NCI-H510A treated with DMSO at 0.1 percent for 48 hours (cell line): ENCODE measurements around the gene SETD1A.
"Not testable (repeated sequence)": the region's sequence is repeated elsewhere in the genome, so short reads cannot be mapped to it uniquely, and the experiment has no call there.

Source experiments
- DNase-seq: peaks from one replicate; lab custom pipeline; 2025; lab: John Stamatoyannopoulos, UW

The SETD1A gene

DNA sequence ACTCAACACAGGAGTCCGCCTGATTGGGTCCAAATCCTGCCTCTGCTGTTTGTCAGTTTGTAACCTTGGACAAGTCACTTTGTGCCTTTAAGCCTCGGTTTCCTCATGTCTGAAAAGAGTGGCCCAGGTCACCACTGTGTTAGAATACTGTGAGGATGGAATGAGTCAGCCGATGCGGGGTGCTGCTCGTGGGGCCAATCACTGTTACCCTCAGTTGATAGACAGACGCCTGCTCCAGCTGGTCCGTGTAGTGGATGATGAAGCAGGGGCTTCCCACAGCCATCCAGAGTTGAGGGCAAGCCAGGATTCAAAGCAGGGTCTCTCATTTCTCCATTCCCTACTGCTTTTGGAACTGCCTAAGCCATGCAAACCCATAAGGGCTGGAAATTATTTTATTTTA, 28.4 kb upstream of the SETD1A start:
- no peak for DNase-seq

DNA sequence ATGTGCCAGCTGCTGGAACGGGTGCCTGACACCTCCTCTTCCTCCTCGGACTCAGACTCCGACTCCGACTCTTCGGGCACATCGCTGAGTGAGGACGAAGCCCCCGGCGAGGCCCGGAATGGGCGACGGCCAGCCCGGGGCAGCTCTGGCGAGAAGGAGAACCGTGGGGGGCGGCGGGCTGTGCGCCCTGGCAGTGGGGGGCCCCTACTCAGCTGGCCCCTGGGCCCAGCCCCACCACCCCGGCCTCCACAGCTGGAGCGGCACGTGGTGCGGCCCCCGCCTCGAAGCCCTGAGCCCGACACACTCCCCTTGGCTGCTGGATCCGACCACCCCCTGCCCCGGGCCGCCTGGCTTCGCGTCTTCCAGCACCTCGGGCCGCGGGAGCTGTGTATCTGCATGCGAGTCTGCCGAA, 27.4 kb upstream of the SETD1A start:
- DNase-seq = no peak

DNA sequence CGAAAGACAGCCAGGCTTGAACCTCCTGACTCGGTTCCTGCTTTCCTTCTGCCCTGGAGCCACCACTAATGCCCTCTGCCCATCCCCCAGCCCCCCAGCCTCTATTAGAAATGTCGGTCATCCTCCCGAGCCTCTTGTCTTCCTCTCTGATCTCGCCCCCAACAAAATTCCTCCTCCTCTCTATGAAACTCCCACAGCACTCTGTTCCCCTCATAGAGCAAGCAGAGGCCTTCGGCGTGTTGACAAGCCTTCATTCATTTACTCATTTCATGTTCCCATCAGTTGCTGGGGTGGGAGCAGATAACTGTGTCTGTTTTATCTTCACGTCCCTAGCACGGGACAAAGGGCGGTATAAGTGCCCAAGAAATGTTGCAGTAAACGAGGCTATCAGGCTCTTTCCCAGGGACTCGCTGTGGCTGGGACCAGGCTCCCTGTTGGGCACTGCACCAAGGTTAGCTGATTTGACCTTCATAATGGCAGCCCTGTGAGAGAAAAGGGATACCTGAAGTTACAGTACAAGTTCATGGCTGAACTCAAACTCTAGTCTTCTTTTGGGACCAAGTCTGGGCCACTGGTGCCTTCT, 26.4 kb upstream of the SETD1A start:
- DNase-seq = no peak

DNA sequence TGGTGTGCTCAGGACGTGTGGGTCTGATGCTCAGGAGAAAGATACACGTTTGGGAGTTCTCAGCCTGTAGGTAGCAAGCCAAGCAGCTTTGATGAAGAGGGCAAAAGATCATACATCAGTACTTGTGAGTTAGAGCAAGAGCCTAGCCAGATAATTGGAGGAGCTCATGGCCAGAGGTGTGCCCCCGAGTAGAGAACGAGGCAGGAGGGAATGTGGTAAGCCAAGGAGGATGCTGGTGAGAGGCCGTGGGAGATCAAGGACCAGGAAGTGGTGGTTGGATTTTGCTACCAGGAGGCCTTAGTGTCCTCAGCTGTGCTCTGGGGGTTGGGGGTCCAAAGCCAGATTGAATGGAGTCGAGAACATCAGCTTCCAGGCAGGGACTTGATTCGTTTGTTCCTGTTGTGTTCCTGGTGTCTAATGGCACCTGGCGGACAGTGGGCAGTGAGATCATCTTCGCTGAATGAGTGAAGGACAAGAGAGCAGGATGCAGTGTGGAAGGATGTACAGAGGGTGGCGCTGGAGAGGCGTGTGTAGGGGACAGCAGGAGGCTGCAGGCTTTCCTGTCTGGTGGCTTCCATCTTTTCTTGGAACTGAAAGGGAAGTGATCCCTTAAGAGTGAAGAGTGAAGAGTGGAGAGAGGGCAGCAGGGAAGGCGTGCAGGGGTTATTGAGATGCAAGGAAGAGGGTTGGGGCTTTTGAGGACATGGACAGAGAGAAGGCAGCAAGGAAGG, 22.6 kb upstream of the SETD1A start:
- peak; percentile 21 for DNase-seq

DNA sequence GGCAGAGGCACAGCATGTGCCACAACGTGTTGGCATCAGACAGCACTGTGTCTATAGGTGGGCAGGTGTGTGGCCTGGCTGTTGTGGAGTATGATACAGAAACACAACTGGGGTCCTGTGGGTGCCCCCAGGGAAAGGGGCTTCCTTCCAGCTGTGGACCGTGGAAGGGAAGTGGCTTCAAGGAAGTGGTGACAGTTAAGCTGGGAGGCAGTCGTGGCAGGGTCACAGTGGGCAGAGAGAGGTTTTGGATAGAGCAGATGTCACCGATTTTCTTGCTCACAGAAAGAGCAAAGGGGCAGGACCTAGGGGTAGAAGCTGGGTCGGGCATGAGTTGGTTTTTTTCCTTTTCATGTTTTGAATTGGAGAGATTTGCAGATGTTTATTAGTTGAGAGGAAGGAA, 19.9 kb upstream of the SETD1A start:
- no peak for DNase-seq

DNA sequence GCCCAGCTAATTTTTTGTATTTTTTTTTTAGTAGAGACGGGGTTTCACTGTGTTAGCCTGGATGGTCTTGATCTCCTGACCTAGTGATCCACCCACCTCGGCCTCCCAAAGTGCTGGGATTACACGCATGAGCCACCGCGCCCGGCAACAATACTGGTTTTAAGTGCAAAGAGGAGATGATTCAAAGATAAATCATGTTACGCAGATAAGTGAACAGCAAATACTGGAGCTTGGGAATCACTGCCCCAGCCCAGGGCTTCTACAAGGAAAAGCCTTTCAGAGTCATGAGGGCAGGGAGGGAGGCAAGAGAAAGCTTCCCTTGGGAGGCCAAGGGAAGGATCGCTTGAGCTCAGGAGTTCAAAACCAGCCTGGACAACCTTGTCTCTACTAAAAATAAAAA, 18.0 kb upstream of the SETD1A start:
- DNase-seq = not testable (repeated sequence)

DNA sequence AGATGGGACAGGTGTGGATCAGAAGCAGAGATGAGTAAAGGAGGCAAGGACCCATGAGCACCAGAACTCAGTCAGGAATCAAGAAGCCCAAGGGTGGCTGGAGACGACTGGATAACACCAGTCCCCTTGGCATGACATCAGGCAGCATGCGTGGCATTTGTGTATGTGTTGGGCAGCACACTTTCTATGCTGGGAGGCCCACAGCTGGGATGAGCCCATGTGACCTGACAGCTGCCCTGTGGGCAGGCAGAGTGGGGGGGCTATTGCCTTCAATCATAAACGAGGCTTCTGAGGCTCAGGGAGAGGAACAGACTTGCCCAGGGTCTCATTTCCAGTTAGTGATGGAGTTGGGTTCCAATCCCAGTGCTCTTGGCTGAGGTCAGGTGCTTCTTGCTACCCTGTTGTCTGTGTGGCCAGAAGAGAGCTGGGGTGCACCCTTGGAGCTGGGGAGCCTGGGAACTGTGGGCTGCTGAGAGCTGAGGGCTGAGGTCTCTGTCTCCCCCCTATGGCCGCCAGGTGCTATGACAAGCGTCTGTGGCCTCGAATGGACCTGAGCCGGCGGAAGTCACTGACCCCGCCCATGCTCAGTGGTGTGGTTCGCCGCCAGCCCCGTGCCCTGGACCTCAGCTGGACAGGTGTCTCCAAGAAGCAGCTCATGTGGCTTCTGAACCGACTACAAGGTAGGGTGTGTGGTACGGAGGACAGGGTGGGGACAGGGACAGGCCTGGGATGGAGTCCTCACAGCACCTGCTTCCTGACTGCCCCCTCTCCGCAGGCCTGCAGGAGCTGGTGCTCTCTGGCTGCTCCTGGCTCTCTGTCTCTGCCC, 15.7 kb upstream of the SETD1A start:
- peak; percentile 74 for DNase-seq

DNA sequence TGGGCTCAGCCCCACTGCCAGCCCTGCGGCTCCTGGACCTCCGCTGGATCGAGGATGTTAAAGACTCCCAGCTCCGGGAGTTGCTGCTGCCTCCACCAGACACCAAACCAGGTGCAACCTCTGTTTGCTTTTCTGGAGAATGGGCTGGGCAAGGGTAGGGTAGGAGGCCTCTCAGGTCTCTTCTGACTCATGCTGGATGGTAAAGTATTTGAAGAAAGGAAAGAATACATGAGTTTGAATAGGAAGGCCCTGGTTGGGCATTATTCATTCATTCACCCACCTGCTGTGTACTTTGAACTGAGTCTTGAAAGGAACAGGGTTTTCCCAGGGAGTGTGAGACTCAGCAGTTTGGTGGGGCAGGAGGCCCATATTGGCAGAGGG, 15.1 kb upstream of the SETD1A start:
- DNase-seq = no peak

DNA sequence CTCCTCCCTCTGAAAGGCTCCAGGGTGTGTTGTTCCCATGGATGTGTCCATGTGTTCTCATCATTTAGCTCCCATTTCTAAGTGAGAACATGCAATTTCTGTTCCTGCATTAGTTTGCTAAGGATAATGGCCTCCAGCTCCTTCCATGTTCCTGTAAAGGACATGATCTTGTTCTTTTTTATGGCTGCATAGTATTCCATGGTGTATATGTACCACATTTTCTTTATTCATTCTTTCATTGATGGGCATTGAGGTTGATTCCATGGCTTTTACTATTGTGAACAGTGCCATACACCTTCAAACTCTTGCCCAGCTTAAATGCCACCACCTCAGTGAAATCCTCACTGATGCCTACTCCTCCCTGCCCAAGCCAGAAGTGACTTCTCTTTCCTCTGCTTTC, 13.2 kb upstream of the SETD1A start:
- DNase-seq = no peak

DNA sequence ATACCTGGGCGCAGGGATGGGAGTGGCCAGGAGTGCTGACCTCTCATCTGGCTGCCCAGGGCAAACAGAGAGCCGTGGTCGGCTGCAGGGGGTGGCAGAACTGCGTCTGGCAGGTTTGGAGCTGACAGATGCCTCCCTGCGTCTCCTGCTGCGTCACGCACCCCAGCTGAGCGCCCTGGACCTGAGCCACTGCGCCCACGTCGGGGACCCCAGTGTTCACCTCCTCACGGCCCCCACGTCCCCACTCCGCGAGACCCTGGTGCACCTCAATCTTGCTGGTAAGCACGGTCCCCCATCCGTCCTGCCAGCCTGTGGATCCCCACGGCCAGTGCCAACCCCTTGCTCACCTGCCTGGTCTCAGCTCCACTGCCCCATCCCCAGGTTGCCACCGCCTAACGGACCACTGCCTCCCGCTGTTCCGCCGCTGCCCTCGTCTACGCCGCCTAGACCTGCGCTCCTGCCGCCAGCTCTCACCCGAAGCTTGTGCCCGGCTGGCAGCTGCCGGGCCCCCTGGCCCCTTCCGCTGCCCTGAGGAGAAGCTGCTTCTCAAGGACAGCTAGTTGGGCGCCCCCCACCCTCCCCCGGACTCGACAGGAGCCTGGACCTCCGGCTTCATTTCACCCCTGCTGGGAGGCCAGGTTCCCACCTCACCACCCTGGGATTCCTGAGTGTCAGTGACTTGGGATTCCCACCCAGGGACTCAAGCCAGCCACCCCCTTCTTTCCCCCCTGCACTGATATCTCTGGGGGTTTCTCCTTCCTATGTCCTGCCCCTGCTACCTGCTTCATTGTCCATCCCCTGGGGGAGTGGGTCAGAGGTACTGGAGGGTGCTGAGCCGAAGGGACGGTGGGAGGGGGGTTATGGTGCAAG, 10.6 kb upstream of the SETD1A start:
- DNase-seq = no peak

DNA sequence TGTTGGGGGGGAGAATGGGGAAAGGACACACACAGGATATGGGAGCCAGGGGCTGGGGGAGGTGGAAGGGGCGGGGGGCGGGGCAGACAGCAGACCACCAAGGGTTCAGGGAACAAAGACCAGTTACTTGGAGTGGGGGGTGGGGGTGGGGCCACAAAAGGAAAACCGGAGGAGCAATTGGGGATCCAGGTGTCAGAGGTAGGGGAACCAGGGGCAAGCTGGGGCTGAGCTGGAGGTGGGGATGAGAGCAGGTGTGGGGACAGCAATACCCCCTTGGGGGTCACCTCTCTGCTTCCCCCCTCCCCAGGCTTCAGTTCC, 10.1 kb upstream of the SETD1A start:
- no peak for DNase-seq

DNA sequence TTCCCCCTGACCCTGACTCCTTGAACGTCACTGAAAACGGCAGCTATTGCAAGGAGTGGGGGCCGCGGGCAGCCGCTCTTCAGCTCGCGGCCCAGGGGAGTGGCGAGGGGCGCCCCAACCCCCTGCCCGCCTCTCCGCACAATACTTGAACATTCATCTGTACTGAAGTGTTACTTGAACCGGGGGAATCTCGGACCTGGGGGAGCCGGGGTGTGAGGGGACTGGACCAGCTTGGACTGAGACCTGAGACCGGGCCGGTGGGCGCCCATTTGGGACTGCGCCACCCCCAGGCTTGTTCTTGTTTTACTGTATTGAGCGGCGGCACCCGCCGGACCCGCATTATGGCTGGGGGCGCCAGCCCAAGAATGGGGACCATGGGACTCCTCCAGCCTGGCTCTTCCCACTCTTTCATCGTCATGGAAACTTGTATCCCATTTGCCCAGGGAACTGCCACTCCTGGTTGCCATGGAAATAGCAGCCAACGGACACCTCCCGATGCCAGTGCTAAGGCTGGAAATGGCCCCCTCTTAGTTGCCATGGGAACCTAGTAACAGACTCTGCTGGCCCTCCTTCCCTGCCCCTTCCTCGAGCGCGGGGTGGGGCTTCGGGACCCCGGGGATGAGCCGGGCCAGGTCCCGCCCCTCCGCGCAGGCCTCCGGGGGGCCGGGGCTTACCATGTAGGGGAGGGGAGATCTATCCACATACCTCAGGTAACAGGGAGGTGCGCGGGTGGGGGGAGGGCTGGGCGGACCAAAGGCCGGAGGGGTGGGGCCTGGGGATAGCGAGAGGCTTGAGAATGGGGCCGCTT, 9.5 kb upstream of the SETD1A start:
- no peak for DNase-seq

DNA sequence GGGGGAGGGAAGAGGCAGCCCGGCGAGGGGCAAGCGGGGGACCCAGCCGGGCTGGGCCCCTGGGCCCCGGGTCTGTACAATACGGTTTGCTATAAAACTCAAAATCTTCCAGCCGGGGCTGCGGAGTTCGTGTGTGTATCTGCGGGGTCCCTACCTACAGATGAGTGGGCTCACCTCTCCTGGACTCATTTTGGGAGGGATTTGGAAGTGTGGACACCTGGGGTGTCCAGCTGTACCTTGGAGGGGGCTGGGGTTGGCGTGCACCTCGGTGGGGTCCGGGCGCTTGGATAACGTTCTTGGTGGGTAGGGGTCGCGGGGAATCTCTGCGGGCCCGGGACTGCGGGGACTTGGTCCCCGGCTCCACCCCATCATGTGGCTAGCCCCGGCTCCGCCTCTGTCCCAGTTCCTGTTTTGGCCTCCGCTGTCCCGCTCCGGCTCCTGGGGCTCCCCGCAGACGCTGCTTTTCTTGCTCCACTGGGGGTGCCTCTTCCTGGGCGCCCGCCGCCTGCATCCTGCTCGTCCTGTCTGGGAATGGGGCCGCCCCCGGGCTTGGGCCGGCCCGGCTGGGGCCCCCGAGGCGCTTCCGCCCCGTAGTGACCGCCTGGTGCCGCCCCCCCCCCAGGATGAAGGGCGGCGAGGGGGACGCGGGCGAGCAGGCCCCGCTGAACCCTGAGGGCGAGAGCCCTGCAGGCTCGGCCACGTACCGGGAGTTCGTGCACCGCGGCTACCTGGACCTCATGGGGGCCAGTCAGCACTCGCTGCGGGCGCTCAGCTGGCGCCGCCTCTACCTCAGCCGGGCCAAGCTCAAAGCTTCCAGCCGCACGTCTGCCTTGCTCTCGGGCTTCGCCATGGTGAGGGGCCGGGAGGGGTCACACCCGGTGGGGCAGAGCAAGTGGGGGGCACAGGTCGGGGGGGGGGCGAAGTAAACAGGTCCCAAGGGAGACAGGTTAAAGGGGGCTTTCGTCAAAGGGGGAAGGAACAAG, 8.6 kb upstream of the SETD1A start, which contains the start of gene ORAI3:
Gene ORAI3 (plus strand): TSS at position 402 of the 983 bp plus-strand sequence. CDS start 222 bp downstream, at position 624.
- DNase-seq = peak; percentile 29

DNA sequence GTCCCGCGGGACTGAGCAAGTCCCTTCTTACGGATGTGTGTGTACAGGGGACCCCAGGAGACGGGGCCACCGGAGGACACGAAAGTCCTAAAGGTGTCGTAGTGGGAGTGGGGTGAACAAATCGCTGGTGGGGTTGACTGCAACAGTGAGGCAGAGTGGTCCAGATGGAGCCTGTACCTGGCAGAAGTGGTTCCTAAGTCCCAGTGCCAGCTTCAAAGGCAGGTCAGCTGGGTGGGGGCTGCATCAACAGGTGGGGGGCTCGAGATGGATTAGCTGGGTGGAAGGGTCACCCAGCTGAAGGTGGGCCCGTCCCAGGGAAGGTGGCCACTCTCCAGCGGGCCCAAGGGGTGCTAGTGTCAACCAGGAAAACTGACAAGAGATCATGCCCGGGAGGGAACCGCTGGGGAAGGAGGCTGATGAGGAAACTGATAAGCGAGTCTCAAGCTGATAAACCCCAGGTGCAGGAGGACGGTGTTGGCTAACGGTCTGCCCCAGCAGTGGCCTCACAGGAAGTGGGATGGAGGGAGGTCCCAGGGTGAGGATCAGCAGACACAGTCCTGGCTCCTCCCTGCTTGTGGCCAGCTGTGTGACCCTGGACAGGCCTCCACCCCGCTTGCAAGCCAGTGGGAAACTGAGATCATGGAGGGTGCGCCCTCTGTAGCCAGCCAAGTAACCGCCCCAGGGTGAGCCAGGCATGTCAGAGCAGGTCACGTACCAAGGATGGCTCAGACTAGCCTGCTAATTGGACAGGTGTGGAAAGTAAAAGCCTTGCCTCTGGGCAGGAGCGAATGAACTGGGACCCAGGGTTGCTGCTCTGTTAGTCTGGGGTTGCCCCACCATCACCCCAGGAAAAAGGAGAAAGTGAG, 7.7 kb upstream of the SETD1A start:
- peak; percentile 51 for DNase-seq

DNA sequence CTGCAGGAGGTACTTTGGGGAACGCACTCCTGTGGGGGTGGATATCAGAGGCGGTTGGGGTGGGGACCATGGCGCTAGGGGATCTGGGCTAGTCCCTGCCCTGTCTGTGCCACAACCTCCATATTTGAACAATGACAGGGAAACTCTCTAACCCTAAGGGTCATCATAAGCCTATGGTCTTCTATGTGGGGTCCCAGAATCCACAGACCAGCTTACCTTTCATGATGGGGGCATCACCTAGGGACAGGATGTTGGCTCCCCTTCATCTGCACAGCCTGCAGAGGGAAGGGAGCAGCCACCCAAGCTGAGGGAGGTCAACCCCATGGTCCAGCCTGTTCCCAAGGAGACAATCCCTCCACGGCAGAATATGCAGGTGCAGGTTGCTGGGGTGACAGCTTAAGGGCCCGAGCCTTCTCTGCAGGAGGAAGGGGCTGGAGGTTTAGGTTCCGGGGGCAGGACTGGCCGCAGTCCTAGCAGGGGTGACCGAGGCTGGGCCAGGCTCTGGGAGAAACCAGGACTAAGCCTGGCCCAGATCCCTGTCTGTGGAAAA, 7.0 kb upstream of the SETD1A start:
- DNase-seq = no peak

DNA sequence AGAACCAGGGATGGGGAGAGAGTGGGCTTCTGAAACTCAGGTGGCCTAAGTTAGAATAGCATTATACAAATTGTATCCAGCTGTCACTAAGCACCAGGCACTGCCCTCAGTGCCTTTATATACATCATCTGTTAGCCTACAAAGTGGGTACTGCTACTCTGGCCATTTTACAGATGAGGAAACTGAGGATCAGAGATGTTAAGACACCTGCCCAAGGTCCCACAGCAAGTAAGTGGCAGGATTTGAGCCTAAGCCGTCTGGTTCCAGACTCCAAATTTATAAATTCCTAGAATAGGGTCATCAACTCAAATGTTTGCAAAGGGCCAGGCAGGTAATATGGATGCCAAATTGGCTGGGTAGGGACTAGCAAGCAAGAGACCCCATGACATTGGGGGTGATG, 6.4 kb upstream of the SETD1A start:
- no peak for DNase-seq

DNA sequence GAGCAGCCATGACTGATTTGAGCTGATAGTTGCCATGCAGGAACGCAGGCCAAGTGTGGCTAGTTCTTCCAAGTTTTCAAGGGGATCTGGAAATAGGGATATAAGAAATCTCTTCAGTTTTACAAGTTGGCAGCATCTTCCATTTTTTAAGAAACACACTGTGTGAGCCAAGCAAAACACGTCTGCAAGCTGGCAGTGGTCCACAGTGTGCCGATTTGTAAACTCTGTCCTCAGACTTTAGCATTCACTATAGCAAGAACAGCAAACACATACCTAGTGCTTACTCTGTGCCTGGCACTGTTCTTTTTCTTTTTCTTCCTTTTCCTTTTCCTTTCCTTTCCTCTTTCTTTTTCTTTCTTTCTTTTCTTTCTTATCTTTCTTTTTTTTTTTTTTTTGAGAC, 5.8 kb upstream of the SETD1A start:
- no peak for DNase-seq

DNA sequence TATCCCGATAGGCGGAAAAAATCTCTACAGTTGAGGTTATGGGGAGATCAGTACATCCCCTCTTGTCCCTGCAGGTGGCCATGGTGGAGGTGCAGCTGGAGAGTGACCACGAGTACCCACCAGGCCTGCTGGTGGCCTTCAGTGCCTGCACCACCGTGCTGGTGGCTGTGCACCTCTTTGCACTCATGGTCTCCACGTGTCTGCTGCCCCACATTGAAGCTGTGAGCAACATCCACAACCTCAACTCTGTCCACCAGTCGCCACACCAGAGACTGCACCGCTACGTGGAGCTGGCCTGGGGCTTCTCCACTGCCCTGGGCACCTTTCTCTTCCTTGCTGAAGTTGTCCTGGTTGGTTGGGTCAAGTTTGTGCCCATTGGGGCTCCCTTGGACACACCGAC, 4.4 kb upstream of the SETD1A start:
- no peak for DNase-seq
